NCI-H774 (cell line): ENCODE results near the gene ZNF174.

Experiments used
- DNase-seq: peaks from one replicate; lab custom pipeline; 2025; lab: John Stamatoyannopoulos, UW

ZNF174 gene

GRCh38 chr16:3443108-3444031 lies 42.4 kb downstream of the ZNF174 start, which contains the start of the genes NAA60 and ZNF597:
TSS of gene NAA60 (plus strand) at chr16:3443680. CDS start at chr16:3476228, 32,548 bp downstream.
TSS of gene ZNF597 (minus strand) at chr16:3443504. CDS start at chr16:3443153, 351 bp downstream.
- DNase-seq: peak; percentile 81

- DNase-seq: no peak
These were observed 43.0 kb downstream of the ZNF174 start for GRCh38 chr16:3444032-3444388.

- no peak for DNase-seq
These were observed 53.1 kb downstream of the ZNF174 start for GRCh38 chr16:3454093-3454492.

GRCh38 chr16:3454631-3455147 lies 53.7 kb downstream of the ZNF174 start:
- no peak for DNase-seq

GRCh38 chr16:3457434-3458252 lies 56.6 kb downstream of the ZNF174 start:
- peak; percentile 90 for DNase-seq

GRCh38 chr16:3458278-3458851 lies 57.4 kb downstream of the ZNF174 start:
- no peak for DNase-seq

- DNase-seq: no peak
These were observed 57.9 kb downstream of the ZNF174 start for GRCh38 chr16:3458852-3459361.
